Gastrocnemius medialis (tissue), 4 donors: ENCODE measurements around the gene EFCC1. TPM values are rescaled to one million over a fixed set of nuclear protein-coding genes. Genes with fewer than 3 reads are reported as not detected.
A peak's percentile ranks its signal among the peaks of the same experiment; 100 is the strongest.

ENCODE experiments used
- ATAC-seq, 2 donors: fragments of 150-250 bp; one replicate each; pipeline ENCODE4 v1.9.1; 2016
- DNase-seq, 2 donors: peaks; one replicate each; pipeline ENCODE4 v3.0.0-alpha.2; 2019
- H3K27ac ChIP-seq, 4 donors: fragments of 200-600 bp; sonication (generic); 1 replicate in 1 of 4; 2 replicates in 3 of 4; pipeline ENCODE4 v1.5.1; 2016 to 2018; ENCODE audit warnings: mild to moderate bottlenecking in 2 of 4, moderate library complexity in 1 of 4
- H3K27me3 ChIP-seq, 3 donors: fragments of 200-600 bp; sonication (generic) in 2 of 3; 1 replicate in 1 of 3; 2 replicates in 2 of 3; pipeline versions ENCODE4 v1.5.1 to v1.6.0; 2016 to 2019; ENCODE audit warnings: mild to moderate bottlenecking in 1 of 3, moderate library complexity in 1 of 3
- H3K36me3 ChIP-seq, 2 donors: fragments of 200-600 bp; sonication (generic) in 1 of 2; one replicate each; pipeline ENCODE4 v1.5.1; 2017 to 2018
- H3K4me1 ChIP-seq, 2 donors: fragments of 200-600 bp; sonication (generic) in 1 of 2; one replicate each; pipeline ENCODE4 v1.5.1; 2016 to 2017; ENCODE audit warnings: mild to moderate bottlenecking in 2 of 2
- H3K4me3 ChIP-seq, 4 donors: fragments of 200-600 bp; sonication (generic) in 3 of 4; 1 replicate in 1 of 4; 2 replicates in 3 of 4; pipeline ENCODE4 v1.5.1; 2016 to 2019; ENCODE audit warnings: mild to moderate bottlenecking in 2 of 4
- H3K9me3 ChIP-seq, 3 donors: fragments of 200-600 bp; sonication (generic) in 2 of 3; 1 replicate in 1 of 3; 2 replicates in 2 of 3; pipeline ENCODE4 v1.5.1; 2016 to 2019
- CTCF ChIP-seq, 5 experiments: fragments of 450-650 bp in 3 of 5; fragments of 200-600 bp in 2 of 5; sonication (generic) in 2 of 5; IDR thresholded peaks in 4 of 5; conservative IDR thresholded peaks in 1 of 5; 1 replicate in 4 of 5; 2 replicates in 1 of 5; pipeline ENCODE4 v1.5.1; 2016 to 2019; ENCODE audit warnings: antibody characterized with exemption in 5 of 5, mild to moderate bottlenecking in 3 of 5, moderate library complexity in 3 of 5
- POLR2A ChIP-seq, 2 donors: fragments of 450-650 bp; IDR thresholded peaks; one replicate each; pipeline ENCODE4 v1.6.1; 2017; ENCODE audit warnings: antibody characterized with exemption in 2 of 2, mild to moderate bottlenecking in 2 of 2, moderate library complexity in 2 of 2
- in situ Hi-C, 4 donors: fragments of 200-750 bp; cut with MboI; loops; one replicate each; pipeline versions ENCODE4 v1.15.0 to v1.8.0; 2017; ENCODE audit warnings: low sequenced_read_pairs in 4 of 4
- intact Hi-C: fragments of 100-400 bp; cut with DNase I; formaldehyde crosslinking; loops from one replicate; pipeline ENCODE4 v1.15.1; 2023; ENCODE audit warnings: low total_unique reads
- total RNA-seq, 4 donors: library from RNA; depleted of rRNA; stranded (reverse); fragments of >200 nt; gene quantifications; one replicate each; pipeline versions ENCODE4 v1.1.0 to v1.2.3, GENCODE V29; 2016

Gene EFCC1
- total RNA-seq, 4 donors from 2014 or later = 0.26 to 1.2 (median 0.45) TPM

GRCh38 chr3:128967748-128968355, 33.3 kb upstream of the EFCC1 start:
- Histone ChIP-seq H3K4me3 (no peak overlapping the region), H3K27me3 (no peaks in the 10 kb centered on the region), H3K27ac (no peak overlapping the region), H3K4me1 (peaks cover 11 to 21% of the 10 kb centered on the region in 2 donors), H3K9me3 (no peaks in the 10 kb centered on the region), H3K36me3 (no peaks in the 10 kb centered on the region)
- ATAC-seq (no peak), DNase-seq (no peak)
- TF ChIP-seq CTCF (IDR thresholded peaks at IDR 0.05 in 4 of 5, conservative IDR thresholded peaks at IDR 0.05 in 1 of 5) (no peak), POLR2A (IDR thresholded peaks at IDR 0.05) (no peak)
- intact Hi-C loops = no loop called here
- in situ Hi-C loops = loop anchor here in 3 of 4 donors (5.0 to 25.0 kb wide), 3 partner anchors 119 to 277 kb away; partner anchors contain the start of gene COPG1 (in 2 of the 3)

- Histone ChIP-seq H3K36me3 (no peaks in the 10 kb centered on the region), H3K27ac (no peak overlapping the region), H3K4me3 (no peak overlapping the region), H3K27me3 (no peaks in the 10 kb centered on the region), H3K9me3 (no peaks in the 10 kb centered on the region), H3K4me1 (peaks cover 11 to 21% of the 10 kb centered on the region in 2 donors)
- in situ Hi-C loops = loop anchor here (5.0 to 25.0 kb wide), 3 partner anchors 117 to 275 kb away; partner anchors contain the start of gene COPG1 (in 3 of the 4)
- ATAC-seq (no peak), DNase-seq (no peak)
- intact Hi-C loops = loop anchor here (1.0 kb wide), 1 partner anchor 275 kb away; no protein-coding TSS in a partner anchor
- TF ChIP-seq CTCF (IDR thresholded peaks at IDR 0.05 in 4 of 5, conservative IDR thresholded peaks at IDR 0.05 in 1 of 5) (peak; percentile 74 to 94 (median 81)), POLR2A (IDR thresholded peaks at IDR 0.05) (no peak)
These were observed 30.9 kb upstream of the EFCC1 start for GRCh38 chr3:128969993-128970739.

GRCh38 chr3:128970740-128971047, 30.4 kb upstream of the EFCC1 start:
- no peak overlapping the region for H3K4me3 ChIP-seq
- no peaks in the 10 kb centered on the region for H3K27me3 ChIP-seq
- no peaks in the 10 kb centered on the region for H3K36me3 ChIP-seq
- peaks cover 11 to 21% of the 10 kb centered on the region in 2 donors for H3K4me1 ChIP-seq
- peak overlapping the region in 1 of 4 donors; percentile 37 for H3K27ac ChIP-seq
- in situ Hi-C loops (loop anchor here in 2 of 4 donors (10.0 to 25.0 kb wide), 2 partner anchors 117 to 274 kb away; partner anchors contain the start of gene COPG1 (in 1 of the 2)), intact Hi-C loops (loop anchor here (1.0 kb wide), 1 partner anchor 275 kb away; no protein-coding TSS in a partner anchor)
- DNase-seq (no peak), ATAC-seq (no peak)
- no peak for TF ChIP-seq POLR2A (IDR thresholded peaks at IDR 0.05)
- no peak for TF ChIP-seq CTCF (IDR thresholded peaks at IDR 0.05 in 4 of 5, conservative IDR thresholded peaks at IDR 0.05 in 1 of 5)
- H3K9me3 ChIP-seq = no peaks in the 10 kb centered on the region

GRCh38 chr3:128971421-128972100, 29.5 kb upstream of the EFCC1 start:
- no peak overlapping the region for H3K4me3 ChIP-seq
- DNase-seq (peak; percentile 59 to 81), ATAC-seq (peak; percentile 95 to 99)
- H3K4me1 ChIP-seq = peaks cover 11 to 21% of the 10 kb centered on the region in 2 donors
- in situ Hi-C loops (loop anchor here in 2 of 4 donors (10.0 to 25.0 kb wide), 2 partner anchors 116 to 273 kb away; partner anchors contain the start of gene COPG1 (in 1 of the 2)), intact Hi-C loops (no loop called here)
- H3K9me3 ChIP-seq = no peaks in the 10 kb centered on the region
- TF ChIP-seq CTCF (IDR thresholded peaks at IDR 0.05 in 4 of 5, conservative IDR thresholded peaks at IDR 0.05 in 1 of 5) (no peak), POLR2A (IDR thresholded peaks at IDR 0.05) (no peak)
- no peaks in the 10 kb centered on the region for H3K27me3 ChIP-seq
- no peaks in the 10 kb centered on the region for H3K36me3 ChIP-seq
- H3K27ac ChIP-seq = peak overlapping the region; percentile 18 to 71 (median 42)
